ENCODE measurements around the gene L3MBTL3.
"Not testable (repeated sequence)": the region's sequence is repeated elsewhere in the genome, so short reads cannot be mapped to it uniquely, and the experiment has no call there.

GRCh38 chr6:130149016-130149415 lies 130.6 kb downstream of the L3MBTL3 start:
- not testable (repeated sequence) for TF ChIP-seq CTCF (conservative IDR thresholded peaks at IDR 0.05; ENCODE audit: low read depth in 2 of 2); EZH2phosphoT487 (IDR thresholded peaks at IDR 0.05; ENCODE audit: unreplicated experiment); EZH2 (IDR thresholded peaks at IDR 0.05; ENCODE audit: low read depth, unreplicated experiment); REST (IDR thresholded peaks at IDR 0.05; ENCODE audit: unreplicated experiment); JUNB (IDR thresholded peaks at IDR 0.05; ENCODE audit: unreplicated experiment); CREB1 (CRISPR knock-in tag; IDR thresholded peaks at IDR 0.05; ENCODE audit: low read depth); POLR2AphosphoS5 (IDR thresholded peaks at IDR 0.05; ENCODE audit: low read depth); STAT1 (IDR thresholded peaks at IDR 0.05; ENCODE audit: unreplicated experiment); ZNF462 (CRISPR knock-in tag; IDR thresholded peaks at IDR 0.05); ETS1 (IDR thresholded peaks at IDR 0.05); NANOG (IDR thresholded peaks at IDR 0.05; ENCODE audit: borderline replicate concordance)

Data from GM23338 (cell line).